GM19467 (cell line): ENCODE results near the gene MRPL27.

Experiments used
- ATAC-seq: cut with Tn5 transposase; IDR thresholded peaks from one replicate; pipeline ENCODE4 v1.9.1; 2021; ENCODE audit warnings: mild to moderate bottlenecking, moderate library complexity; ENCODE audit not compliant: unreplicated experiment

The MRPL27 gene

DNA sequence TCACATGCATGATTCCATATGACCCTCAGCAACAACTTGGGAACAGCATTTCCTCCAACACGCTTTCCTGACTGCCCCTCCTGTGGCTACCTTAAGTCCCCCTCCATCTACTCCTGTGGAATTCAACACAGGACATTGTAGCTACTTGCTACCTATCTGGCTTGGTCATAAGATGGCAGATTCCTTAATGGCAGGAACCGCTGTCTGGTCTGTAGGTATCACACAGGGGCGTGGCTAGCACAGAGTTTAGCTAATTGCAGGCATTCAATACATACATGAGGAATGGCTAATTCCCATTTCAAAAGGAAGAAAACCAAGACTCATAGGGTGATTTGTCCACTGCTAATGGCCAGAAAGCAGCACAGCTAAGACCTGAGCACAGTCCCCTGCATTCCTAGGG, 15.7 kb upstream of the MRPL27 start:
- ATAC-seq, result no peak

DNA sequence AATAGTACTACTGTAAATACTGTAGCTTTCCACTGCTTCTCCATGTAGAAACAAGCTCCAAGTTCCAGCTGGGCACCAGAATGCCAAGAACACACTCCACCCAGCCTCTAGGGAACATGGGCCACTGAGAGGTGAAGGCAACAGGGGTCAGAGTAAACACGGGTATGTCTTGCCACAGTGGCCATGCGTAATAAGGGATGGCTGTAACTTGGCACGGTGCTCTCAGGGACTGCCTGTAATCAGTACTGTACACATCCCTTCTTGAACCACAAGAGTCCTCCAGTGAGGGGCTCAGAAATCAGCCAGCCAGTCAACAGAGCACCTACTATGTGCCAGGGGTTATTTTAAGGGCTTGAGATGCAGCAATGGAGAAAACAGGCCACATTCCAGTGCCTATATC, 13.5 kb upstream of the MRPL27 start:
- no peak for ATAC-seq

DNA sequence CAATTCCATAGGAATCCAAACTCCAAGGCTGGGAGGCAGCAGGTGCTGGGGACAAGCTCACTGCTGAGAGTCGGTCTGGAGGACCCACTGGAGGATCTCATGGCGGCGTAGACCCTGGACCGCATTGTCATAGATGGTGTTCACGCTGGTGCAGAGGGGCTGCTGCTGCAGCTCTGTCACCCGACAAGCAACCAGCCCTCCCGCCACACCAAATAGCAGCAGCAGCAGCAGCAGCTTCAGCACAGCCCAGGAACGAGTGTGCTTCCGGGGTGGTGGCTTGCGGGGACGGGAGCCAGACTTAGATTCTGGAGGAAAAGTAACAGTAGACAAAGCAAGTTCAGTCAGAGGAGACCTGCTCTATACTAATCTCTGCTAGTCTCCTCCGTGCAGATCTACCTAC, 9.9 kb upstream of the MRPL27 start:
- no peak for ATAC-seq

DNA sequence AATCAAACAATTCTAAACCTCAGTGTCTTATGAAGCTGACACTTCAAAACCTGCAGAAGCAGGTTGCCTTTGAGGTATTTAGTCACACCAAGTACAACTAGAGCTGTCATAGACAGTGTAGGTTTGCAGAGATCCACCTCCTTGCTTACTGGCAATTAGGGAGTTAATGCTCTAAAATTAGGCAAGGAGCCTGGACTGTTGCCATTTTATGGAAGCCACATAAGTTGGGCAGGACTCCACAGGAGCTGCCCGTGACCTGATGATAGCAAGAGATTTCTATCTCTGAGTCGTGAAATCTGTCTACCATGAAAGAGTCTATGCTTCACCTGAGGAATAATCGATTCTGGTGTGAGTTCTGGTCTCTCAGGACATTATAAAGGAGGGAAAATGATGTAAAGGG, 8.9 kb upstream of the MRPL27 start:
- no peak for ATAC-seq

DNA sequence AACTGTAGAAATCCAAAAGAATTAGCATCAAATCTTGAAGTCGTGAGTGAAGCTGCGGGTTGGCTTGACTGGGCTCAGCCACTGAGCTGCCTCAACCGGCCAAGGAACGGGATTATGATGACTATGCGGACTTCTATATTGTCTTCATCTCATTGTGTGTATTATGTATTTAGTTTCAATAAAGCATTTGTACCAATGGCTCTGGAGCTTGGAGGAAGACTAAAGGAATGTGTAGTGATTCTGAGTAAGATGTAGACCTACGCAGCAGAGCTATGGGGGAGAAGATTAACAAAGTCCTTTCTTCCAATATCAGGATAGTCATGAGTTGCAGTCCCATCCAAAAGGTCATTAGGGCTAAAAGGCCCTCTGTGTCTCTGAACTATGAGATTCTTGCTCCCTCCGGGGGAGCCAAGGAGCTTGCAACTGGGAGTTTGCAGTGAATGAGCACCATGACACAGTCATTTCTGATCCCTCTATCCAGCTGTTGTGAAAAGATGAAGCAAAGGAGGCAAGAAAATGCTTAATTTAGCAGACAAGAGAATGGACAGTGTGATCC, 8.4 kb upstream of the MRPL27 start:
- ATAC-seq, result no peak

DNA sequence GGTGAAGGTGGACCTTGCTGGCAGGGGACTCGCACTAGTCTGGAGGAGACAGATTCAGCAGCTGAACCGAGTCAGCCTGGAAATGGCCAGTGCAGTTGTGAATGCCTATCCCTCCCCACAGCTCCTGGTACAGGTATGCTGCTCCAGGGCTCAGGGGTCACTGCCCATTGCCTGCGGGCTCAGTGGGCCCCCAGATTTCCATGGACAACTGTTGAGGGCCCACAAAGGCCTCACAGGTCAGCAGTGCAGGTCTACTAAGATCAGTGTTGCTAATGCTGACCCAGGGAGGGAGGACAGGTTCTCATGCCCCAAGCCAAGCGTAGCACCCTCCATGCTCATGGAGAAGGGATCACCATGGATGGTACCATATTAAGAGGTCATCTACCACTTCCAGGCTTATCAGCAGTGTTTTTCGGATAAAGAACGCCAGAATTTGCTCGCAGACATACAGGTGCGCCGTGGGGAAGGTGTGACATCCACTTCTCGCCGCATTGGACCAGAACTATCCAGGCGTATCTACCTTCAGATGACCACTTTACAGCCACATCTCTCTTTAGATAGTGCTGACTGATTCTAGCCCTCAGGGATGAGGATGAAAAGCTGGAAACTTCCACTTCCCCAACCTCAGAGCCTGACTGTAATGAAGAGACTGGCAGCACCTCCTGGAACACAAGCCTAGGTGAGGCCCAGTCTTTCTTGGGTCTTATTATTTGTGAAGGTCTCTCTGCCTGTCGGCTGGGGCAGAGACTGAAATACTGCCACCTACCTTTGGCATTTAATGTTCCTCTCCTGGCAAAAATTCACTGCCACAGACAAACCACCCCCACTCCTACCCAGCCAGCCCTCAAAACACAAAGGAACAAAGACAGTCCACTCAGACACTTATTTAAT, 7.6 kb upstream of the MRPL27 start:
- no peak for ATAC-seq

DNA sequence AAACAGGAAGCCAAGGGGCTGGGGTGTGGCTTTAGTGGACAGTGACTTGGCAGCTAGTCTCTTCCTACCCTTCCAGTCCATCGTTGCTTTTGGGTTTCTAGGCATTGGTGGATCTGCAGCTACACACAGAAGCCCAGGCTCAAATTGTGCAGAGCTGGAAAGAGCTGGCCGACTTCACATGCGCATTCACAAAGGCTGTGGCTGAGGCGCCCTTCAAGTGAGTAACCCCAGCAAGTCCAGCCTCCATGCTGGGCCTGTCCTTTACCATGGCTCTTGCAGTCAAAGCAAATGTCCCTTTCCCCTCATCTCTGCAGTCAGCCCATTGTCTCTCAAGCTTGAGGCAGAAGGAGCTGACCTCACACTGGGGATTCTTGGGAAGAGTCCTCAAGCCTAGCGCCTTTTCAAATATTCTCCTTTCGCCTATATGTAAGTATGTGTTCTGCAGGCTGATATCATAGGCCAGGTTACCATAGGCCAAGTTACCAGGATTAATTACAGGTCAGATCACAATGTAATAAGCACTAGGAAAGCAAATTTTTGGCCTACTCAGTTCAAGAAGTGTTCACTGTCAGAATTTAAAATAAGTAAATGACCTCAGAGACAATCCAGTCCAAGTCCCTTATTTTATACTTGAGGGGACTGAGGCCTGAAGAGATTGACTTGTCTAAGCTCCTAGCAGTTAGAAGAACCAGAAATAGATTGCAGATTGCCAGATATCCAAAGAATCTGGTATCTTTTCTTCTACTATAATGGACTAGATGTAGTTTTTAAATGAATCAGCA, 6.6 kb upstream of the MRPL27 start:
- ATAC-seq, result no peak

DNA sequence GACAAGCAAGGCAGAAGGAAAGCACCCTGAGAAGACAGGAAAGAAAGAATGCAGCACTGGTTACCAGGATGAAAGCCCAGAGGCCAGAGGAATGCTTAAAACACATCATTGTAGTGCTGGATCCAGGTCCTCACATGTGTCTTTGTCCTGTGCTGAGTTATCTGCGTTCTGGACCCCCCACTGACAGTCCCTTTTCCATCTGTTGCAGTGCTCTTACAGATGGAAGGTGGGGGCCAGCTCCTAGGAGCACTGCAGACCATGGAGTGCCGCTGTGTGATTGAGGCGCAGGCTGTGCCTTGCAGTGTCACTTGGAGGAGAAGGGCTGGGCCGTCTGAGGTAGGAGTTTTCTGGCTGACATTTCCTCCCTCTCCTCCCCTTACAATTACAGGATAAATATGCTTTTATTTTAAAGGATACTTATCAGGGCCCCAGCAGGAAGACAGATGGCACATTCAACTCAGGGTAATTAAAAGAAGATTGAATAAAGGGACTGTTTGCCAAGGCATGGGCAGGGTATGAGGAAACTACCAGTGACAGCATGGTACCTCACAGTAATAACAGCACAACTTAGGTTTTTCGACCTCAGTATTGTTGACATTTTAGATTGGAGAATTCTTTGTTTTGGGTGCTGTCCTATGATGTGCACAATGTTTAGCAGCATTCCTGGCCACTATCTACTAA, 3.0 kb upstream of the MRPL27 start:
- no peak for ATAC-seq

DNA sequence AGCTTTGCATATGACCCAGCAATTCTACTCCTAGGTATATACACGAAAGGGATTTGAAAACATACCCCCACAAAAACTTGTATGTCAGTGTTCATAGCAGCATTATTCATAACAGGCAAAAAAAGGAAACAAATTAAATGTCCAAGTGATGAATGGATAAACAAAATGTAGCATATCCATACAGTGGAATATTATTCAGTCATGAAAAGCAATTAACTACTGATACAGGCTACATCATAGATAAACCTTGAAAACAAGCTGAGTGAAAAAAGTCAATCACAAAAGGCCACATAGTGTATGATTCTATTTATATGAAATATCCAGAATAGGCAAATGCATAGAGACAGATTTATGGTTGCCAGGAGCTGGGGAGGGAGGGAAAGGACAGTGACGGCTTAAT, 721 bp upstream of the MRPL27 start:
- ATAC-seq, result no peak

DNA sequence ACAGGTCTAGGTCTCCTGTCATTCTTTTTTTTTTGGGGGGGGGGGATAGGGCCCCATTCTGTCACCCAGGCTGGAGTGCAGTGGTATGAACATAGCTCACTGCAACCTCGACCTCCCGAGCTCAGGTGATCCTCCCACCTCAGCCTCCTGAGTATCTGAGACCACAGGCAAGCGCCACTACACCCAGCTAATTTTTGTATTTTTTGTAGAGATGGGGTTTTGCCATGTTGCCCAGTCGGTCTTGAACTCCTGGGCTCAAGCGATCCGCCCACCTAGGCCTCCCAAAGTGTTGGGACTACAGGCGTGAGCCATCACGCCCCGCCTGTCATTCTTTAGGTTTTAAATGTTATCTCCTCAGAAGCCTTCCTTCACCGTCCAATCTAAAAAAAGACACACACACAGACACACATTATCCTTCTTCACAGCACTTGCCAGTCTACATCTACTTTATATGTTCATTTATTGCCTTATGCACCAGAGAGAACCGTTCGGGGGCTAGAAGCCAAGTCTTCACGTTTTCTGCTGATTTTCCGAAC, 694 bp downstream of the MRPL27 start:
- no peak for ATAC-seq

DNA sequence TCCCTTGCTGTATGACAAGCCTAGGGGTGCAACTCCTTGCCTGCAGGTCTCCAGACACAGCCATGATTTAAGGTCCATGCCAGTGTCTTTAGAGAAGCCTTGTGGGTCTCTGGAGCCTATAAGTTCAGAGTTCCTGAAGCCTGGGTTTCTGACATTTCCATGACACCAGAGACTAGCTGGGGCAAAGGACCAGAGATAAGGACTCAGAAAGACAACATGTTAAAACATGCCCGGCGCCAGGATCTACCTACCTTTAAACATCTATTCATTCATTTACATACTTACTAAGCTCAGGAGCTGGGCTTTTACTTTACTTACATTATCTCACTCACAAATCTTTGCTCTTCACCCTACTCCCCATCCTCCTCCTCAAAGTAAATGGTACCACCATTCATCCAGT, 1.5 kb downstream of the MRPL27 start:
- ATAC-seq, result no peak

DNA sequence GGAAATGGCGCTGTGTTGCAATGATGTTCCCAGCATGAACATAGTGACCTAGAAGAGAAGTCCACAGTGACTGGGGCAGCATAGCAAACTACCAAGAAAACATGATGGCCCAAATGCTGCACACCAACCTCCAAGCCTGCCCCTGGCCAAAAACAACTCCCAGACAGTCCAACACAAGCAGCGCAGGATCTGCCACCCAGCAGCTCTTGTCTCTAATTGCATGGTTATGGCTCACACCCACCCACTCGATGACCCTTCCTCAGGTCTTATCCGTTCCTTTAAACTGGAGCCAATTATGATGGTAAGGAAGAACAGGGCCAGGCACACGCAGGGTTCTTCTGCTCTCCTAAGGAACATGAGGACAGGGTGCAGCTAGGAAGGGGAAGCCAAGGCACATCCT, 2.9 kb downstream of the MRPL27 start:
- no peak for ATAC-seq

DNA sequence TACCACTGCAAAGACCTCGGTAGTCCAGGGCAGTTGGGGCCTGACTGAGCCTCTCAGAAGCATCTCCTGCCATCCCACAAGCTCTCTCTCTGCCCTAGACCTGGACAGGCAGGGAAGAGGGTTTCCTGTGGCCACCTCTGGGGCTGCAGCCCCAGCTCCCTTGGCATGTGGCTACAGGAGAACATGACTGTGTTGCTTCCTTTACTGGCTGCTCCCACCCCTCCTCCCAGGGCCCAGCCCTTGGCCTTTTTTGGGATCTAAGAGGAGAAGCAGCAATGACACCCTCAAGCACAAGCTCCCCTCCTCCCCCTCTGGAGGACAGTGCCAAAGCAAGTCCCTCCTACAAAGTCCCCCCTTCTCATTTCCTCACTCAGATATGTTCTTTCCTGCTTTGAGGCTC, 5.6 kb downstream of the MRPL27 start:
- ATAC-seq, result no peak

DNA sequence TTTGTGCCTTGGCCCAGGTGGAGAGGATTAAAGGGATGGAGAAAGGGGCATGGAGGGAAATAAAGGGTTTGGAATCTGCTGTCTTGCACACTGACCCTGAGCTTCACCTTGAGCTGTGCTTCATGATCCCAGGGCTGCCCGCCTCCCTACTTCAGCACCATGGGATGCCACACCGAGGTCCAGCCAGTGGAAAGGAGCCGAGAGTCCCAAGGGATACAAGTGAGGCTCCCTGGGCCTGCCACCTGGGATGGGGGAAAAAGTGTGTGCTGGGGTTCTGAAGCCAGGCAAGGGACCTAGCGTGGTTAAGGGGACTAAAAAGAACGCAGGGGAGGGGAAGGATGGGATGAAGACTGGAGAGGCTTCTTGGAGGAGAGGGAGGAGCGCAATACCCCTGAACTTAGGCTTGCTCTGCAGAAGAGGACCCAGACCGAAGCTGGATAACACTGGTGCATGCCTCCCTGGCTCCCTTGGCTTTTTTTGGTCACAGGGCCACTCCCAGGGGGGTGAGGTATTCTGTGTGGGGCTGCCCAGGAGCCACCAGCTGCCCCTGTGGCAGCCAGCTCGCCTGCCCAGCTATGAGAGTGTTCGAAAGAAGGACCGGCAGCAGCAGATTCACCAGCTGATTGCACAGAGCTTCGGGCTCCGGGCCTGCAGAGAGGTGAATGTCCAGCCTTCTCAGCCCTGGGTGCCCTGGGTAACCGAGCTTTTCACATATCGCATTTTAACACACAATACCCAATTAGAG, 7.2 kb downstream of the MRPL27 start:
- no peak for ATAC-seq

DNA sequence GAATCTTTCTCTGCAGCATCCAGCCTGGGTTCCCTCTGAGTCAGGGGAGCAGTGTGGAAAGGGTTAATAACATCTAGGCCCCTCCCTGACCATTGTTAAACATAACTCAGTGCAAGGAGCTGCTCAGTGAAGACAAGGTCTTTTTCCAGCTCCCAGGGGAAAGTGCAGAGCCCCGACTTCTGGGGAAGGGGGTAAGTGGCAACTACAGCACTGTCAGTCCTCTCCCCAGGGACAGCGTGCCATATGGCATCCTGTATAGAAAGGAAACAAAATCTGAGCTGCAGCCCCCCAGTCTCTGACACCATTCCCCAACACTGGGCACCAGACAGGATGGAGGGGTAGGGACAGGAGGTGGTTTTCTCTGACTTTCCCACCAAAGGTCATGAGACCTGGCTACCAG, 7.8 kb downstream of the MRPL27 start:
- no peak for ATAC-seq

DNA sequence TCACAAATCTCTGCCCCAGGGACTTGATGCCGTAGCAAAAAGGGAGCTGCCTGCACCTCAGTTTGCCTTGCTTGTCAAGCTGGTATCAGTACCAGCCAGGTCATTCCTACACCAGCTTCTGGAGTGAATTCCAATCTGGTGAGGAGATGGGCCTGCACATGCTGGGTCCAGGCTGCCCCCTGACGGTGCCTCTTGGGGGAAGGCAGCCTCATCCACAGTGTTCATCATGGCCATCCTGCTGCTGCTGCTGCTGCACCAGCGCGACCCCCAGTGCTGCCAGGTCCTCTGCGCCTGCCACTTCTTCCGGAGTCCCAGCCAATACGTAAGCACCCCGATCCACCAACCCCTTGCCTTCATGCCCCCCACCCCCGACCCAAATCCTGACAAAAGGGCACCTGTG, 8.3 kb downstream of the MRPL27 start:
- ATAC-seq, result no peak

DNA sequence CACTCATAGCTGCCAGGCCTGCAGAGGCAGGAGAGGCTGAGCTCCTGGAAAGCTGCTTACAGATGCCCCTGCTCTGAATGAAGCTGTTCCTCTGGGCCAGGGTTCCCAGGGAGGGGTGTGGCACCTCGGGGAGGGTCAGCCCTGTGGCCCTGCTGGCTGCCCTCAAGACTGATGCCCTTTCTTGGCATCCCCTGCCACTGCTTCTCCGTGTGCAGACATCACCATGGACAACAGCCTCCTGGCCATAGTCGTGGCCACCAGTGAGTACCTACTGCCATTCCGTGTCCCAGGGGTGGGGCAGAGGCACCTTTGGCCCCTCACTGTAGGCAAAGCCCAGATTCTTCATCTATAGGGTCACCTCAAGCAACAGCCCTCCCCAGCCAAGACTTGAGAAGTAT, 8.9 kb downstream of the MRPL27 start:
- no peak for ATAC-seq

DNA sequence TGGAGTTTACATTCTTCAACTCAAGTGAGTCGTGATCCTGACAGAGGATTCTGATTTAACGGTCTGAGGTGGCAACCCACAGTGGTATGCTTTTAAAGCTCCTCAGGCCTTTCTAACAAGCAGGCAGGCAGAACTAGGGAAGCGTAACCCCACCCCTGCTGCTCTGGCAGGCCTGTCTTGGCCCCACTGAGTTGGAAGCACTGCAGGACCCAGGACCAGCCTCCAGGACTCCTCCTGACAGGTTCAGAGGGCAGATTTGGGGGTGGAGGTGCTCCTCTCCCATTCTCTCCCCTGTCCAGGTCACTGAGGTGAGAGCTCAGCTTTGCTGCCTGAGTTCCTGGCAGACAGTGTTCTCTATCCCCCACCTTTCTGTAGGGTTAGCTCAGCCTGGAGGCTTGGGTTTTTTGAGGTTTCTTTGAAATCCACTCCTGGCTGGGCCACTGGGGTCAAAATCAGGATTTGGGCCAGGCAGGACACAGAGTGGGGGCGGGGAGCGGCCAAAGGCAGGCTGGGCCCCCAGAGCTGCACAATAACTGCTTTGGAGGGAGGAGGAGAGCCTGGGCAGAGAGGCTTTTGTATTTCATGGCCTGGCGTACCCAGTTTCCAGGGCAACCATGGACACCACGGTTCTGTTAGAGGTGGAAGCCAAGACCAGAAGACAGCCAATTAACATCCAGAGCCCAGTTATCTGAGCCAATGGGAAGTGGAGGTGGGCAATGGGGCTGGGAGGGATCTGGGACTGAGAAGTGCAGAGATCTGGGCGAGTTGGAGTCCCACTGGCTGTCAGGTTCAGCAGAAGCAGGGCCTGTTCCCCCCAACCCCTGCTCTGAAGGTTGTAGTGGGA, 9.5 kb downstream of the MRPL27 start:
- ATAC-seq, result no peak

DNA sequence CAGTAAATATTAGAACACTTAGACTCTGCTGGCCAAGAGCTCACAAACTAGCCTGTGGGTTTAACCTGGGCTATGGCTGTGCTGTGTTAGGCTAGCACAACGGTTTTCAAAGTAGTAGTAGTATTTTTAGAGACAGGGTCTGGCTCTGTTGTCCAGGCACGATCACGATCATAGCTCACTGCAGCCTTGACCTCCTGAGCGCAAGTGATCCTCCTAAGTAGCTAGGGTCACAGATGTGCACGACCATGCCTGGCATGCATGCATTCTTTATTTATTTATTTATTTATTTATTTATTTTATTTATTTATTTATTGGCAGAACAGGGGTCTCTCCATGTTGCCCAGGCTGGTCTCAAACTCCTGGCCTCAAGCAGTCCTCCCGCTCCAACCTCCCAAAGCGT, 10.3 kb downstream of the MRPL27 start:
- no peak for ATAC-seq
